ENCODE results near the gene AATF.

The AATF gene

GRCh38 chr17:37050920-37051319 lies 102.2 kb downstream of the AATF start:
- no peak for TF ChIP-seq CTCF (conservative IDR thresholded peaks at IDR 0.05; ENCODE audit: low read length)
- DNase-seq (ENCODE audit: low read depth), result no peak
- no peak overlapping the region for H3K4me3 ChIP-seq (ENCODE audit: low read length)

GRCh38 chr17:37051381-37051780 lies 102.6 kb downstream of the AATF start:
- DNase-seq (ENCODE audit: low read depth), result no peak
- TF ChIP-seq CTCF (conservative IDR thresholded peaks at IDR 0.05; ENCODE audit: low read length), result no peak
- no peak overlapping the region for H3K4me3 ChIP-seq (ENCODE audit: low read length)

- no peak for TF ChIP-seq CTCF (conservative IDR thresholded peaks at IDR 0.05; ENCODE audit: low read length)
- no peak overlapping the region for H3K4me3 ChIP-seq (ENCODE audit: low read length)
- DNase-seq (ENCODE audit: low read depth), result no peak
These were observed 103.1 kb downstream of the AATF start for GRCh38 chr17:37051833-37052232.

DNA sequence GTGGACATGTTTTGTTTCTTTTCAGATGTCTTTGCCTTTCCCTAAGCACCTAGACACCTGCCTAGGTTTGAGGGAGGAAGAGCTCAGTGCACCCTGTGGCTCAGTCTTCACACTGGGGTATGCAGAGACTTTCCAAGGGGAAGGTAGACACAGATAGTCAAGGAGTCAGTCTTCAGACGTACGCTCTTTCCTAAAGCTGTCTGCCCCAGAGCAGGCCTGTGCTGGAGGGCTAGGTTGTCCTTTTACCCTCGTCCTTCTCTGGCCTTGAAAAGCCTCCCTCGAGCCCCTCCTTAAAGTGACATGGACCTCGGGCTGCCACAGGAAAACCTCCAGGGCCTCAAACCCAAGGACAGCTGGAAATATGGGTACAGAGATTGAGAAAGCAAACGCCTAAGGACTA lies 103.7 kb downstream of the AATF start:
- TF ChIP-seq CTCF (conservative IDR thresholded peaks at IDR 0.05; ENCODE audit: low read length), result no peak
- no peak overlapping the region for H3K4me3 ChIP-seq (ENCODE audit: low read length)
- no peak for DNase-seq (ENCODE audit: low read depth)

DNA sequence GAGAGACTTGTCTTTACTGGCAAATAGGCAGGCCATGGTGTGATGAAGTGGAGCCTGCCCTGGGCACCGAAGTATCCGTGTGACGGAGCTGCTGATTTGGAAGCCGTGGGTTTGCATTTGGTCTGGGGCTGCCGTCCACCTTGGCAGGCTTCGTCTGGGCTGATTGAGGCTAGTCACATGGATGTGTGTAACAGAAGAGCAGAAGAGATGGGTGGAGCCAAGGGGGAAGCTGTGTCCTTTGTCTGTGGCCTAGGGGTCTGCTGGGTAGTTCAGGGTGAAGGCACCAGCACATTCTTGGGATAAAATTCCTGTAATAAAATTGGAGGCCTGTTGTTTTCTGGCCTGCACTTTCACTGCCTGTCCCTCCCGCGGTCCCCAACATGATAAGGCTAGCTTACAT lies 106.1 kb downstream of the AATF start:
- no peak overlapping the region for H3K4me3 ChIP-seq (ENCODE audit: low read length)
- DNase-seq (ENCODE audit: low read depth), result no peak

GRCh38 chr17:37056622-37057021 lies 107.9 kb downstream of the AATF start:
- TF ChIP-seq CTCF (conservative IDR thresholded peaks at IDR 0.05; ENCODE audit: low read length), result no peak
- no peak overlapping the region for H3K4me3 ChIP-seq (ENCODE audit: low read length)
- no peak for DNase-seq (ENCODE audit: low read depth)

More for the DNA sequence above, 106.1 kb downstream of the AATF start:
- TF ChIP-seq CTCF (conservative IDR thresholded peaks at IDR 0.05; ENCODE audit: low read length), result no peak

- no peak for DNase-seq (ENCODE audit: low read depth)
- no peak overlapping the region for H3K4me3 ChIP-seq (ENCODE audit: low read length)
- no peak for TF ChIP-seq CTCF (conservative IDR thresholded peaks at IDR 0.05; ENCODE audit: low read length)
These were observed 110.7 kb downstream of the AATF start for GRCh38 chr17:37059493-37059892.

Data from AG10803 (cell line).